GM18873 (cell line): Measurements from ENCODE around the gene BBX.
A peak's percentile ranks its signal among the peaks of the same experiment; 100 is the strongest.
"Not testable (repeated sequence)": the region's sequence is repeated elsewhere in the genome, so short reads cannot be mapped to it uniquely, and the experiment has no call there.

Experiments
- ATAC-seq: cut with Tn5 transposase; IDR thresholded peaks from one replicate; pipeline ENCODE4 v1.9.1; 2021; ENCODE audit warnings: mild to moderate bottlenecking, moderate library complexity, moderate number of reproducible peaks; ENCODE audit not compliant: unreplicated experiment, low FRiP score

The BBX gene

DNA sequence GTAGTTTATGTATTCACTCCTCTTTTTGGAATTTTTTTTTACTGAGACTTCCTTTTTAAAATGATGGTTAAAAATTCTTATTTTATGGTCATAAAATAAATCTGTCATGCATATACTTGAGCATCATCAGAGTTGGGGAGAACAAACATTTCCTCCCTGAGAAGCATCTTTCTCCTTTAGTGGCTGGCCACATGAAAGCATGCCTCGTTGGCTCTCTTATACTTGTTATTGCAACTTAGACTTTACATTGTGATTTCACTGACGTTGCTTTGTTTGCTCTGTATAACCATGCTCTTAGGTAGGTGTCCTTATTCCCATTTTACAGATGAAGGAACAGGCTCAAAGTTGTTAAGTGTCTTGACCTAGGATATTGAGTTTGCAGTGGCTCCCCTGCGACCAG, 18.1 kb downstream of the BBX start:
- ATAC-seq, result no peak

DNA sequence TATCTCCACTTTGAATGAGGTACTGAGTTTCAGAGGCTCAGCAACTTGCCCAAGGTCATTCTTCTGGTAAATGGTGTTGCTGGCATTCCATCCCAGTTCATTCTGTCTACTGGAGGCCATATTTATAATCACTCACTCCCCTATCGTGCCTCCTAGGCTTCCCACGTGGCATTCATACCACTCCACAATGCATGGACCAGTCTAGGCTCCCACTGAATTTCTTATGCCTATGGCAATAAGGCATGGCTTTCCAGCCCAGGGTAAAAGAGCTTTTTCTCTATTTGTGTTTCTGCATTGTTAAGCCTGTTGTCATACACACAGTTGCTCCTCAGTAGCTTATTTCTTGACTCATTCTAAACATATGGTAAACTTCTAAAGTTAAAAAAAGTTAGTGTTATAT, 19.9 kb downstream of the BBX start:
- no peak for ATAC-seq

DNA sequence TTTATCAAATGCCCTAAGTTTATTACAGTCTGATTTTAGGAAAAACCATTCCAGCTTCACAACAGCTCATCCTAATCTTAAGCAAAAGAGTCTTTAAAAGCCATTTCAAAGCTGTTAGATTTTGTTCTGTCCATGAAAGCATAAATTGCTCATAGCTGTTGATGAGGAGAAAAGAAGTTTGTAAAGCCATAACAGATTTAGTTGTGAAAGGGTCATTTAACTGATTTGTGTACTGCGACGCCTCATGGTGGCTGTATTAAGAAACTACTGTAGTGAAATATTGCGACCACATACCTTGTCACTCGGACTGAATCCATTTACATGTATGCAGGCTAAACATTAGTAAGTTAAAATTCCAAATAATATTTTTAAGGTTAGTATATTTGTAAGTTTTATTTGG, 20.9 kb downstream of the BBX start:
- ATAC-seq, result no peak

DNA sequence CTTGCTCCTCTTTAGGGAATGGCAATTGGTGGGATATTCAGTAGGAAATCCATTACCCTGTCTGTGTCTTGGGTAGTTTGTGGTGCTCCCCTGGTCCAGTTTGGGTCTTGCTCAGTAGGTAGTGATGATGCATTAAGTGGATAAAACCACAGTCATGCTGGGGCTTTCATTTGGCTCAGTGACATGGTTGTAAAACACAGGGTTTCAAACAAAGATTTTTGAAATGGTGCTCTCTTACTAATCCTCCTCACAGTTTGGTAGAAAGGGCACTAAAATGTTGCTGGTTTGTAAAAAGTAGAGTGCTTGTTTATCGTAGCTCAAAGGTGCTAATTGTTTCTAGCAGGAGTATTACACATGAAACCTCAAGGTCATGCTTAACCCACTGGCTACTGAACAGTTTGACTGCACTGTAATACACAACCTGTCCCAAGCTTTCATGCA, 22.9 kb downstream of the BBX start:
- ATAC-seq, result no peak

DNA sequence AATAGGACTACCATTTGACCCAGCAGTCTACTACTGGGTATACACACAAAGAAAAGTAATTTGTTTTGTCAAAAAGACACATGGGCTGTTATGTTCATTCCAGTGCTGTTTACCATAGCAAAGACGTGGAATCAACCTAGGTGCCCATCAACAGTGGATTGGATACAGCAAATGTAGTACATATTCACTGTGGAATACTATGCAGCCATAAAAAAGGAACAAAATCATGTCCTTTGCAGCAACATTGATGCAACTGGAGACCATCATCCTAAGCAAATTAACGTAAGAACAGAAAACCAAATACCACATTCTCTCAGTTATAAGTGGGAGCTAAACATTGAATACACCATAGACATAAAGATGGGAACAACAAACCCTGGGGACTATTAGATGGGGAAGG, 25.8 kb downstream of the BBX start:
- ATAC-seq, result no peak

DNA sequence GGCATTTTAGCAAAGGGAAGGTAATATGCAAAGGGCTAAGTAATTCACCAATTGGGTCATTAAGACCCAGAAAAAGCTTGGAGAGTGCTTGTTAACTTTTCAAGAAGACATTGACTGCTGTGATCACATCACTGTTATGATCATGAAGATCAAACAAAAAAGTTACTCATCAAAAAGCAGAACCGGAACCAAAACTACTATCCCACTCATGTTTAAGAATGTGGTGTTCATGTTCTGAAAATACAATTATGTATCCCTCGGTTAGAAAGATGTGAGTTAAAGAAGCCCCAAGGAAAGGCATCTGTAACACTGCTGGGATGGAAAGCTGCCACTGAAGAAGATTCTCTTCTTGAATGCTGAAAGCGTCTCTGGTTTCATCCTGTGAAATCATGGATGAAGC, 32.6 kb downstream of the BBX start:
- no peak for ATAC-seq

DNA sequence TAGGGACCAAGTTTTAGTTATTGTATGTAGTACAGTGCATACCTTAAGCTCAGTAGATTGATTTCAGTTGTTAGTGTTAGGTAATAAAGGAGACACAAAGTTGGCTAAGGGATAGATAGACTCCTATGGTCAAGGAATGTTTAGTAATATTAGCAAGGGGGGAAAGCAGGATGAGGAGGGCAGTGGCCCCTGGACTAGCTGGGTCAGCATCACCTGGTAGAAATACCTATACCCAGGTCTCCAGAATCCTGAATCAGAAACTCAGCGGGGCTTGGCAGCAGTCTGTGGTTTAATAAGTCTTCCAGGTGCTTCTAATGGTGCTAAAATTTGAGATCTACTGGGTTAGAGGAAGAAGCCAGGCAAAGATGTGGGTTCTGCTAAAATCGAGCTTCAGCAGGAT, 35.0 kb downstream of the BBX start:
- no peak for ATAC-seq

DNA sequence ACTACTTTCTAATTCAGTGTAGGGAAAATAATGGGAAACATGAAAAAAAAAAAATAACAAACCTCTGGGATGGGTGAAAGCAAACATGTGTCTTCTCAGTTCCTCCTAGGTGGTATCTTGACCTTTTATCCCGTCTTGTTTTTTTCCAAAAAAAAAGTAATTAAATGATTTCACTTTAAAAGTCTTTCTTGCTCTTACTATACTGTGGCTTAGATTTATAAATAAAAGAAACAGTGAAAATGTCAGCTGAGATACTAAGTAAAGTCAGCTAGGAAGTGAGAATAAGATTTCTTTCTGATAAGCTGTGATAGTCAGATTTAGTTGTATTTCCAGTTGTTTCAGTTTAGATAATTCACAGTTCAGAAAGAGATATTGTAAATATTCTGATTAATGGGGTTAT, 37.4 kb downstream of the BBX start:
- ATAC-seq, result no peak

DNA sequence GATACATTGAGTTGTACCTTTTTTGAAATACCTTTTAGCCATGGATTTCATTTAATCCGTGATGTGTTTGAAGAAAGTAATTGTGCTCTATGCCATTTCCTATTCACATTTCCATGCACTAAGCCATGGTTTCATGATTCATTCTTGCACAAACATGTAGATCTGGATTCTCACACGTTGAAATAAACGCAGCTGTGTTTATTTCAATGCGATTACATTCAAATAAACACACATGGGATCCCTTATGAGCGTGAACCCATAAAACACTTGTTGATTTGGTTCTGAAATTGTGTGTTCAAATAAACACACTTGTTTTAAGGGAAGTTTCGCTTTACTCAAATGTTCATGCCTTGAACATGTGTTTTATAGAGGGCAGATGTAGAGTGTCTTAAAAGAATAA, 39.2 kb downstream of the BBX start:
- no peak for ATAC-seq

DNA sequence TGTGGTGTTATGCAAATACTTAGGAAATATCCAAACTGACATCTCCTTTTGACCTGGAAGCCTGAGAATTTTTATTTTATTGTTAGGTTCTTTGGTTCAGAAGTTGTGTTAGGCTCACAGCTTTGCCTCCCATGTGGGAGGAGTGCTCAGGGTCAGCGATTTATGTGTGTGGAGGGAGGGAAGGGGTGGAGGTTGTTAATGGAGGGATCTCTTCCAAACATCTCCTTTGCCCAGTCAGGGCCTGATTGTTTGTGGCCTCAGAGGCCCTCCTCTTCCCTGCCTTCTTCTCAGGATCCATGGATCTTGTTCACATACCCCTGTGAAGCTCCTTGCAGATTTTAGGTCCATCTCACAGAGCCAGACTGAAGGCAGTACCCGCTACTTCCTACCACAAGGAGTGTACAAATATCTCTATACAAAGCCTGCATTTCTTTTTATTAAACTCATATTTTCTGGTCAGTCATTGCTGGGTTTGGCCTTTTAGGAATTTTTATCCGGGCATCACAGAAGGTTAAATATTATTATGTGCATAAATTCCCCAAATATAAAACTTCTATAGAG, 40.3 kb downstream of the BBX start:
- ATAC-seq, result no peak

DNA sequence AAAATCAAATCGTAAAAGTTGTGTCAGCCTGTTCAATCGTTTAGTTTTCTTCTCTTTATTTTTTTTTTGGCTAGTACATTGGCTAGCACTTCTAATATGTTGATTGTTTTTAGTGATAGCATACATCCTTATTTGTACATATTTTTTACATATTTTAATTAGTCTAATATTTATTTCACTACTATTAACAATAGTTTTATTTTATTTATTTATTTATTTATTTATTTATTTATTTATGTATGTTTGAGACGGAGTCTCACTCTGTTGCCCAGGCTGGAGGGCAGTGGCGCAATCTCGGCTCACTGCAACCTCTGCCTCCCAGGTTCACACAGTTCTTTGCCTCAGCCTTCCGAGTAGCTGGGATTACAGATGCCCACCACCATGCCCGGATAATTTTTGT, 42.5 kb downstream of the BBX start:
- ATAC-seq, result not testable (repeated sequence)

DNA sequence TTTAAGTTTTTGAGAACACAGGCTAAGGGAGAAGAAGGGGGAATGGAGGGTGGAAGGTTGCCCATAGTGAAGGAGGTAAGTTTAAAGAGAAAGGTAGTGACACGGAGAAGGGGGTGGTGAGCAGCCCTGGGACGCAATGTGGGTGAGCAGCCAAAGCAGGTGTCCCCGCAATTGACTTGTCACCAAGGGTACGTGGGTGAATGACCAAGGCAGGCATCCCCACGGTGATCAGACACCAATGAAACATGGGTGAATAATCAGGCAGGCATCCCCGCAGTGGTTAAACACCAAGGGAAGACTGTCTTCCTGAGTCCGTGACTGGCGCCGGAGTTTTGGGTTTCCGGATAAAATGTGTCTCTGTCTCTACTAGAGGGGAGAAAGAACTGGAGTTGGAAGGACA, 48.3 kb downstream of the BBX start:
- not testable (repeated sequence) for ATAC-seq

DNA sequence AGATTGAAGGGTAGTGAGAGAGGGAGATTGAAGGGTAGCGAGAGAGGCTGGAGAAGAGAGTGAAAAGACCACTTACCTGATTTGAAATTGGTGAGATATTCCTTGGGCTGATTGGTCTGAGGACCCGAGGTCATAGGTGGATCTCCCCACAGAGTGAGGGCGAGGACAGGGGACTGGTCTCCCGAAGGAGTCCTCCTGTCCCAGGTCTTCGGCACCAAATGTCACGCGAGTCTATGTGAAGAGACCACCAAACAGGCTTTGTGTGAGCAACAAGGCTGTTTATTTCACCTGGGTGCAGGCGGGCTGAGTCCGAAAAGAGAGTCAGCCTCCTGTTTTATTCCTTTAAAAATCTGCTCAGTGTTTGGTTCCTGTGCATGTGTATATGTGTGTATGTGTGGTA, 48.7 kb downstream of the BBX start:
- ATAC-seq, result not testable (repeated sequence)

DNA sequence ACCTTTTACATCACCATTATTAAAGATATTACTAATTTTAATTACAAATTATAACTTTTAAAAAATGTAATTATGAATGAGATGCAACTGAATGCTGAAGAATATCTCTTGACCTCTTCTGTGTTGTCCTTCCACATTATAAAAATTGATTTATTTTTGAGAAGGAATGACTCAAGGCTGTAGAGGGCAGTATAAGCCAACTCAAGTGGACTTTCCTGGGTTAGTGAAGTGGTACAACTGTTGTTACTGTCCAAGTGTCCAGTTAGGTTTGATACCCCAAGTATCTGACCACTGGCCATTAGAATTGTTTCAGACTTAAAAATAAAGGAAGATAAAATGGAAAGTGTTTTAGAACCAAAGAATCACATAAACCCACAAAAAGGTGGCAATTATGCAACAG, 51.9 kb downstream of the BBX start:
- no peak for ATAC-seq

DNA sequence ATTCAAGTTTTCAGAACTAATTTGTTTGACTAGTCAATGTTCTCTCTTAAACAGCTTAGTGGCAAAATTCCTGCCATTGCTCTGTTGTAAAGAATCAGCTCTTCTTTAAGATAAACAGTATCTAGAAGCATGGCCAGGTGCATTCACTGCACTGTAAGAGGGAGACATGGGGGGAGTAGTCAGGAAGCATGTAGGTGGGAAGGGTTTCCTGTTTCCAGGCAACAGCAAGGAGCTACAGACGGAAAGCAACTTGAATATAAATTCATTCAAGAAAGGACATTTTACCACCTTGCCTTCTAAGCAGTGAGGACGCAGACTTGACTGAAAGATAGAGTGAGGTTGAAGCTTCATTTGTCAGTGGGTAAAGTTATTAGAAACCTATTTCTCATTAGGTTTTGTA, 55.3 kb downstream of the BBX start:
- ATAC-seq, result no peak

DNA sequence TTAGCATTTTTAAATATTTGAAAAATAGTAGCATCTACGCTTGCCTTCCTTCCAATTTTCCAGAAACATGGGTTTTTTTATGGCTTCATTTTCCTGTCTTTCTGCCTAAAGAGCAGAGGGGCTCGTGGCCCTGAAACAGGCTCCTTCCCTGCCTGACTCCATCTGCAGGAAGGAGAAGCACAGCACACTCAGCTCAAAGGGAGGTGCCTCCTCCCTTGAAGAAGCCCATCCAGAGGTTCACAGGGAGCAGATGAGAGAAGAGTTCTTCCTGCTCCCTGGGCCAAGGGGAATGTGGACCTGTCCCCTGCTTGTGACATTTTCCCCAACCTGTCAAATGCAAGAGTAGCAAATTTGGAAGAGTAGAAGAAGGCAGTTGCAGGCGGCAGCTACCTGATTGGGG, 55.8 kb downstream of the BBX start:
- no peak for ATAC-seq

DNA sequence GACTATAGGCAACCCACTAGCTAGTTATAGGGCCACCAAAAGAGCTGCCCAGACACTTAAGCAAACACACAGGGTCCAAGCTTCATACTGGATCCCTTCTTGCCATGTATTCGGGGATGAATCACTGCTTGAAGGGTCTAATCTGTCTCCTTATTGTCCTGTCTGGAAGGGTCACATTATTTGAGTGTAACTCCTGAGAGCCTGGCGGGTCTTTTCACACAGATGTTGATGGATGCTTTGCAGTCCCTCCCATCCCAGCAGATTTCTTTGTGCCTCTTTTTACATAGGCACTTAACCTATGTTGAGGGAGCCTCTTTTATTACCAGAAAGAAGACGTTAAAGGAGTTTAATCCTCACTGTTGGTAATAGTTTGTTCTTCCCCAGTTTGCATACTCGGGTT, 56.6 kb downstream of the BBX start:
- ATAC-seq, result no peak

DNA sequence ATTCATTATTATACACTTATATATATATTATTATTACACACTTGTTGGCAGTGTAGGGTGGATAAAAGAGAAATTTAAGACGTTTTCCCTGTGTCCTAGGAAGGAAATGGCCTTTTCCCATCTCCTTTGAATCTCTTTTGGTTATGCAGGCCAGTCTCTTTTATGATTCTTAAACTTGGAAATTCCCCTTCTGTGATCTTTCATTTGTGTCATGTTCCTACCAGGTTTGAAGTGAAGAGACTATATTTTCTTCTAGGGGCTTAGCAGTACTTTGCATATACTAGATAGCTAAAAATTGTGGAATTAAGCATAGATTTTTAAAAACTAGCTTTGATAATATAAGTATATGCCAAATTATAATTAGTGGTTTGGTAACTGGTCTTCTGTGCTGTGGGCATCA, 58.5 kb downstream of the BBX start:
- no peak for ATAC-seq

DNA sequence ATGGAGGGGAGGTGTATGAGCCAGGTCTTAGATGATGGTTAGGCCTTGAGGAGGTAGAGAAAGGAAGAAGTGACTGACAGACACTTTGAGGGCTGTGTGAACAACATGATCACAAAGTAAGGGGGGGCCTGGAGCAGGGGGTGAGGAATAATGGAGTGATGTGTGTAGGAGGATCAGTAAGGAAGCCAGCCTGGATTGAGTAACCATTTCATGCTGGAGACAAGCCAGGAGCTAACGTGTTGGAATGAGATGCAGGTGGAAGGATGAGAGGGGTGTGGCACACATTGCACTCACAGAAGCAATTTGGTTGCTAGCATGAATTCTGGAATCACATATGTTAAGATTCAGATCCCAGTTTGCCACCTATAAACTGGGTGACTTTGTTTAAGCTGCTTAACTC, 65.5 kb downstream of the BBX start:
- ATAC-seq, result no peak

DNA sequence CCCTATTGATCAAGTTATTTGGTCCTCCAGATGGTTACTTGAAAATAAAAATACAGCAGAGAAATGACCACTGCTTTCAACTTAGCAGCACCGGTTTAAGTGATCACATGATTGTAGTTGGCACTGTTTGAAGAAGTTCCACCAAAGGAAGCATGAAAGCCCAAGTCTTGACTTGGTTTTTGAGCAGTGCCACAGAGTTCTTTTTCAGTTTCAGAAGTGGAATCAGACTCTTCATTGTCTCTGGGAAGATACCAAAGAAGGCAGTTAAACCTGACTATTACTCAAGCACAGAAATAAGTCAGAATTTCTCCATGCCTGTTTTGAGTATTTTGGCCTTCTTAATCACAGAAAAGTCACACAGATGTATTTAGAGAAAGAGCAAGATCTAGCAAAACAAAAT, 66.7 kb downstream of the BBX start:
- peak; percentile 88 for ATAC-seq

DNA sequence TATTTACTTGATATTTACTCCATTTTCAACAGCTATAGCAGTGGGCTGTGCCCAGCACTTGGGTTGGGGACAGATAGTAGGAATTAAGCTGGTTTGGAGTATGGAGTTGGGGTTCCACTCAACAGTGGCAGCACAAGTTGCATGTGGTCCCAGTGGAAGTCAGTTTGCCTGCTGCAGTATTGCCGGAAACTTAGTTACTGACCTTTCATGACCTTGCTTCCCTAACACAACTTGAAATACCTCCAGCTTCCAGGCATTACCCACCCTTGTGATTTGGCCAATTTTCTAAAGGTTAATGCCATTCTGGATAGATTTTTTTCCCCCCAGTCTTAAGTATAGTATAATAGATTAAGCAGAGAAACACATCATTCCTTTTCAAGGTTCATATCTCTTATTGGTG, 68.0 kb downstream of the BBX start:
- ATAC-seq, result no peak

DNA sequence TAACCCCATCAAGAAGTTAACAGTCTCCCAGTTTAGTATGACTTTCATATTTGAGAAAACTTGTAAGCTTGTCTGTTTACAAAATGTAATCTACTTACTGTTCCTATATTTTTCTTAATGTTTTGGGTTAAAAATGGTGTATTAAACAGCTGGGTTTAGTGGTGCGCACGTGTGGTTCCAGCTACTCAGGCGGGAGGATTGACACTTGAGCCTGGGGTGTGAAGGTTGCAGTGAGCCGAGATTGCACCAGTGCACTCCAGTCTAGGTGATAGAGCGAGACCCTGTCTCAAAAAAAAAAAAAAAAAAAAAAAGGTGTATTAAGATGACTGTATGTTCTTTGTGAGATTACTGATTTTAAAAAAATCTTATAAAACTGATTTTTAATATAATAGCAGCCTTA, 69.3 kb downstream of the BBX start:
- no peak for ATAC-seq

DNA sequence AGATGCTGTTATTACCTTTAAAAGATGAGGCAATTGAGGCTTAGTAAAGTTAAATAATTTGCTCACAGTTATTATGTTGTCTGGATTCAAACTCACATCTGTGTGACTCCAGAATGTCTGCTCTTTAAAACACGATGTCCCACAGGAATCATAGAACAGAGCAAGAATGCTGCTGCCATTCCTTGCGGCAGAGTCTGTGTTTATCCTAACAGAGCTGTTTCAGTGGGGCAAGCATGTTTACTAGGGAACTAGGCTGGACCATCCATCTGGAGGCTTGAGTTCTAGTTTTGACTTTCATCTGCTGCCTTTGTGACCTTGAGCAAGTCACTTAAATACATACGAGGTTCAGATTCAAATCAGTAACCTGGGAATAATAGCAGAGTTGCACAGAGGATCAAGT, 72.1 kb downstream of the BBX start:
- ATAC-seq, result no peak
